HL-60 (cell line): ENCODE data around the gene MUC6.

Experiments
- DNase-seq, 2 experiments: peaks; one replicate each; pipeline ENCODE4 v3.0.0-alpha.2; 2010 to 2020; ENCODE audit warnings: low read depth in 1 of 2, low spot score in 1 of 2
- H3K27ac ChIP-seq: fragments of 250-450 bp; sonication (Bioruptor Pico); replicated peaks from 2 replicates; pipeline ENCODE4 v1.5.1; 2020; ENCODE audit warnings: mild to moderate bottlenecking, moderate library complexity
- H3K27me3 ChIP-seq: fragments of 250-450 bp; sonication (Bioruptor Pico); 2 replicates; pipeline ENCODE4 v1.5.1; 2021; ENCODE audit warnings: mild to moderate bottlenecking, moderate library complexity; ENCODE audit not compliant: insufficient read depth, poor library complexity, severe bottlenecking
- H3K4me3 ChIP-seq: replicated peaks from 2 replicates; pipeline ENCODE4 v1.5.1; 2011; ENCODE audit warnings: mild to moderate bottlenecking, control low read depth, low read length; ENCODE audit not compliant: insufficient read depth
- CTCF ChIP-seq: IDR thresholded peaks from one replicate; pipeline ENCODE4 v1.5.1; 2011; ENCODE audit warnings: low read length, control low read depth, inconsistent platforms; ENCODE audit not compliant: insufficient read depth
- GABPA ChIP-seq: IDR thresholded peaks from 2 replicates; pipeline ENCODE4 v1.6.1; 2012; ENCODE audit warnings: low read depth
- POLR2AphosphoS5 ChIP-seq: IDR thresholded peaks from 2 replicates; pipeline ENCODE4 v1.6.1; 2012; ENCODE audit warnings: low read depth
- REST ChIP-seq: IDR thresholded peaks from 2 replicates; pipeline ENCODE4 v1.6.1; 2012; ENCODE audit warnings: low read depth; ENCODE audit not compliant: insufficient replicate concordance
- SPI1 ChIP-seq: IDR thresholded peaks from 2 replicates; pipeline ENCODE4 v1.6.1; 2012; ENCODE audit warnings: low read depth, mild to moderate bottlenecking, borderline replicate concordance

MUC6 gene

GRCh38 chr11:1002406-1002984 lies 34.0 kb downstream of the MUC6 start:
- no peak for TF ChIP-seq POLR2AphosphoS5
- TF ChIP-seq SPI1: no peak
- no peak for TF ChIP-seq REST
- TF ChIP-seq CTCF: no peak
- TF ChIP-seq GABPA: no peak
- no peak for DNase-seq
- Histone ChIP-seq H3K27ac (no peak overlapping the region), H3K4me3 (no peak overlapping the region), H3K27me3 (no peaks in the 10 kb centered on the region)

- no peak overlapping the region for H3K27ac ChIP-seq
- no peak overlapping the region for H3K4me3 ChIP-seq
- no peaks in the 10 kb centered on the region for H3K27me3 ChIP-seq
- TF ChIP-seq SPI1: no peak
- TF ChIP-seq REST: no peak
- TF ChIP-seq GABPA: no peak
- DNase-seq: no peak
Measured at GRCh38 chr11:1001617-1002405, 34.7 kb downstream of the MUC6 start.

- TF ChIP-seq CTCF (no peak), REST (no peak), SPI1 (no peak), POLR2AphosphoS5 (no peak), GABPA (no peak)
- Histone ChIP-seq H3K4me3 (no peak overlapping the region), H3K27me3 (no peaks in the 10 kb centered on the region), H3K27ac (no peak overlapping the region)
- DNase-seq: no peak
Measured at GRCh38 chr11:1000357-1001278, 35.9 kb downstream of the MUC6 start.
